OCI-M2 (cell line): ENCODE results near the gene EIF2AK3.
"Not testable (repeated sequence)": the region's sequence is repeated elsewhere in the genome, so short reads cannot be mapped to it uniquely, and the experiment has no call there.

Experiments used
- DNase-seq: peaks from one replicate; lab custom pipeline; 2025; ENCODE audit not compliant: unreplicated experiment; lab: John Stamatoyannopoulos, UW

The EIF2AK3 gene

DNA sequence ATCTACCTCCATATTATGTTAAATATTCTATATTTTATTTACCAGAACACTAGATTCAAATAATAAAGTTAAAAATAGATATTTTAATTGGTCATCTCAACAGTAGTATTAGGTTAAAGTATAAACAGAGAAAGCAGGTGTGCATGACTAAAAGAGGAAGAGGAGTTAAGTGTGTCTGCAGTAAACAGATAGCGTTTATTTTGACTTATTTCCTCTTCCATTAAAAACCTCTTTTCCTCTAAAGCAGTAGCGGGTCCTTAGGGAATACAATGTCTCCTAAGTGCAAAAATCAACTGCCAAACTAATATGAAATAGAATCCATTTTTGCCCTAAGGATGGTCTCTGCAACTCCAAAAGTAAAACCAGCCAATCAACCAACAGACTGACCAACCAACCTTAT, 27.7 kb downstream of the EIF2AK3 start:
- DNase-seq = no peak

DNA sequence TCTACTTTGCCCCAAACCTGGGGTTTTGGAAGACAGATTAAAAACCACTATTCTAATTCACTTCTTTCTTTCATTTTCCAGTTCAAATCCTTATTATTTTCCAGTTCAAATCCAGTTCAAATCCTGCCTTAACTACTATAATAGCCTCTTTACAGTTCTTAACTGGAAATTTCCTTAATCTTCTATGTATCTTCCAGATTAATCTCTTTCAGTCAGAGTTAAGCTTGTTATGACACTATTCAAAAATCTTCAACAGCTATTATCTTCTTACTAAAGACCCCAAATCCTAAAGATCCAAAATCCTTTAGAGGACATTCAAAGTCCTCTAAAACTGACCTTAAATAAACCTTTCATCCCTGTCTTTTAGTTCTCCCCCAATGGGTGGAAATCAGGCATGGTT, 30.1 kb downstream of the EIF2AK3 start:
- DNase-seq = no peak

DNA sequence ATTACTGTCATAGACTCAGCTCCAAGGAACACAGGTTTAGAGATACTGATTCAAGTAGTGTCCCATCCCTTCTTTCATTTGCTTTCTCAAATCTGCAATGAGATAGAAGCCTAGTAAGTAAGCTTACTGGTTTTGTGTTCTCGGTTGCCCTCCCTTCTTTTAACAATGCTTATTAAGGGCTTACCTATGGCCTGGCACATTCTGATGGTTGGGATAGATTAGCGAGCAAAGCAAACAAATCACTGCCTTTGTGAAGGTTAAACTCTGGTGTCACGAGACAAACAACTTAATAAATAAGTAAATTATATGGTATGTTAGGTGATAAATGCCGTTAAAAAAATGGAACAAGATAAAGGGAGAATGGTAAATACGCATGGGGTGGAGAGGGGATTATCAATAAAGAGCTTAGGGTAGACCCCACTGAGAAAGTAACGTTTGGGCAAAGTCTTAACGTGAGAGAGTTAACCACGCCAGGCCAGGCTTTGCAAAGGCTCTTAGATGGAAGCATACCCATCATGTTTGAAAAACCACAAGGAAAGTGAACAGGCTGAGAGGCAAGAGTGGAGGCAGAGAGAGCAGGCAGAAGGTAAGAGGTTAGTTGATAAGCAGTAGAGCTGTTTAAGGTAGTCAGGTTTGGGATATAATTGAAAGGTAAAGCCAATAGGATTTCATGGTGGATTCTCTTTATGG, 31.0 kb downstream of the EIF2AK3 start:
- DNase-seq = no peak

DNA sequence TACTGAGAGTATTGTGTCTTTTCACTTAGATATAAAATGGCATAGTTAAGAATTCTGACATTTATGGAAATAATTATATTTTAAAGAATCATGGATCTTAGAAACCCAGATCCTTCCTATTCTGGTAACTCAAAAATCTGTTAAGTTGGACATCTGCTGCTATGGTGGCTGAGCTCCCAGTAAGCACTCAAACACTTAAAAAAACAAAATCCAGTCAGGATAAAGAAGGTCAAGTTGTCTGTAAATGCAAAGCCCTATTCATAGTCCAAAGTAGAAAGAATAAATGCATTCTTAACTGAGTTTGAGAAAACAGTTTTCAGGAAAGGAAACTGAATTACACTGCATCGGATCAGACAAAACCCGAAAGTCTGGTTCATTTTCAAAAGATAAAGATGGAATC, 35.6 kb downstream of the EIF2AK3 start:
- no peak for DNase-seq

DNA sequence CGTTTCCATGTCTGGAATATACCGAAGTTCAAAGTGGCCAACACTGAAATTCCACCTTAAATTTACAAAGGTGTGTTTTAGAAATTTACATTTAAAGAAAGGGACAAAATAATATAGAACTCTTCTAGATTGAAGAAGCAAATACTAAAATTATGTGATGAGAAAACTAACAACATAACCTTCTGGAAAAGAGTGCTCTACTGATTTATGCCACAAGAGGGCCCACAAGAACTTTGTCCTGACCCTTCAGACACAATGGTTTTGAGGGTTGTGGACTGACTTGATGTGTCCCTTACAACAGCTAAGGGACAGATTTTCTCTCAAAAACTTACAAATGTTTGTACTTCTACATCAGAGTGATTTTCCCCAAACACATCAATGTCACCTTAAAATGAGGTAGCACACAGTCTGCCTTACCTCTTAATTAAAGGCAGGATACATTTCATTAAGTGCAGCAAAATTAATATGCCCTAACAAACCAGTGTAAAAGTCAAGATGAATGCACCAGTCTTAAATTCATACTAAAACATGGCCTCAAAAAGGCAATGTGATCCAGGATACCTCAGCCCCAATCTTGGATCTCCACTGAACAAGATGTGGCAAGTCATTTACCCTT, 36.2 kb downstream of the EIF2AK3 start:
- no peak for DNase-seq

DNA sequence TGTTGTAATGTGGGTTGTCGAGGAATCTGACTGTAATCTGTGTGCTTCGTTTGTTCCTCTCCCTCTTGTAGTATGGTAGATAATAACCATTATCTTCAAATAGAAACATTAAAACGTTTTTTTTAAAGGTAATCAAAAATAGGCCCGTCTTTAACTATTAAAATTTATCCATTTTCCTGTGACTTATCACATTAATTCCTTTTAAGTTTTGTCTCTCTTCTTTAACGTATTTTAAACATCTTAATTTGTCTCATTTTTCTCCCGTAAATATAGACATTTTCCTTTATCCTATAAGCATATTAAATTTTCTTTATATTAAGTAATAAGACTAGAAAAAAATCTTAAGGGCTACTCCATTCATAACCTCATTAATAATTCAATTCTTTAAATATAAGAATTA, 41.3 kb downstream of the EIF2AK3 start:
- DNase-seq = no peak

DNA sequence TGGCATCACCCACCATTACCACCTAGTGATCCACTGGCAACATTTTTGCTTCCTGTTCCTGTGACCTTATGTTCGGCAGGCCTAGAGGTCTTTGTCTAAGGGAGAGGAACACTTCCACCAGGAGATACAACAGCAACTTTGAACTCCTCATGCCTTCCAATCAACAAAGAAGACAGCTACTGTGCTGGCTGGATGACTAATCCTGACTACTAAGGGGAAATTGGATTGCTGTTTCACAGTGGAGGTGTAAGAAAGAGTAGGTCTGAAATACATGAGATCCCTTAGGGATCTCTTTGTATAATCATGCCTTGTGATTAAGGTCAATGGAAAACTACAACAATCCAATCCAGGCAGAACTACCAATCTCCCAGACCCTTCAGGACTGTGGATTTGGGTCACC, 45.2 kb downstream of the EIF2AK3 start:
- no peak for DNase-seq

DNA sequence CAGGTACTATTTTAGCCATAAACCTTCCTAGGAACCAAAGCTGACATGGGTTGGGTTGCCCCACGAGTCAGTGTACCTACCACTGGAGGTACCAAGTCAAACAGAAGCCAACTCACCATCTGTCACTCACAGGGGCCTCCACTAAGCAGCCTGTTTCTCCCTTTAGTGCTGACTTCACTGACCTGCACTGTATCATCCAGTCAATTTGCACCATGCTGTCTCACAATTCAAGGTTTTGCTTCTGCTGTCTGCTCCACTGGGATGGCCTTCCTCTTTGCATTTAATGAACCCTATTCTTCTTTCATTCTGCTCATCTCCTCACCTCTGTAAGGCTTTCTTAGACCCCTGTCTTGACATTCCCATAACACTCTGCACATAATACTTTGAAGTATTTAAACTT, 47.2 kb downstream of the EIF2AK3 start:
- no peak for DNase-seq

DNA sequence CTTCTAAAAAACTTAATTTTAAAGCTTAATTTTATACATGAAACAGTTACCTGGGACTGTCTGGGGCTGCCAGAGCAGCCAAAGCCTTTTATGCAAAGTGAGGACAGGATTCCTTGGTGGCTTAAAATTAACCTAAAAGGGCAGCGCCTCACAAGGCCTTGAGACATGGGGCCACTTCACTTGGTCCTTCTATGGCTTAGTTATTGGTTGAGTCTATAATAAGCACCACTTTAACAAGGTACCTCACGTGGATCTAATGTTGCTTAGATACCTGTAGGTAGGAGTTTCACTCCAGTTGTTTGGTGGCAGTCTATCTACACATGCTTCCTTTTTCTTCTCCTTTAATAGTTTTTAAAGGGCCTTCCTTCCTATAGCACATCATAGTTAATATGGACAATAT, 51.6 kb downstream of the EIF2AK3 start:
- DNase-seq = no peak

DNA sequence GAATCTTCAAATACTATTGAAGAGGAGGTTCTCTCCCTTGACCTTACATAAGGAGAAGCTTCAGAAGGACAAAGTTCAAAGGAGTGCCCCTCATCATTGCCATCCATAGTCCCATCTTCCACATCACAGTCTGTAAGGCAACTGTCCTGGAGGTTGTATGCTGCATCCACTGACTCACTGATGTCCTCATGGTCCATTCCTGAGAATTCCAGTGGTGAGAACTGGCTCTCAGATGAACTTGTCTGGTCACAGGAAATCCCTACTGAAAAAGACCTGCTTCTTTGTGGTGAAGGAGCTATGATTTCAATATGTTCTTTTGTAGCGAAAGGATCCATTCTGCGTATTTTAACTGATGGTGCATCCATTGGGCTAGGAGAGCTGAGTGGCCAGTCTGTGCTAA, 52.2 kb downstream of the EIF2AK3 start:
- no peak for DNase-seq

DNA sequence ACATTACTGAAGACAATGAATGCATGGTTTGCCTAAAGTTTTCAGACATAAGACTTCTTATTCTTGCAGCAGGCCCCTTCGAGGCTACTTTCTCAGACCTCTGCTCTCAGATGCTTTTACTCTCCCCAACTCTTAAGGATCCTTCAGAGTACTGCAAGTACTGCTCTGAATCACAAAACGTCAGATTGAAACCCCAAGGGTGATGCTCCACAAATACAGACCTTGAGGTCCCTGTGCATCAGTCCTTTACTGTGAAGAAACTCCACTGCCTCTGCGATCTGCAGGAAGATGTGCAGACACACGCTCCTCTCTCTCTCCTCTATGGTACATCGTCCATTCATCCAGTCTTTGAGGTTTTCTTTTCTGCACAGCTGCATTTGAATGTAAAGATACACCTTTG, 52.8 kb downstream of the EIF2AK3 start:
- no peak for DNase-seq

DNA sequence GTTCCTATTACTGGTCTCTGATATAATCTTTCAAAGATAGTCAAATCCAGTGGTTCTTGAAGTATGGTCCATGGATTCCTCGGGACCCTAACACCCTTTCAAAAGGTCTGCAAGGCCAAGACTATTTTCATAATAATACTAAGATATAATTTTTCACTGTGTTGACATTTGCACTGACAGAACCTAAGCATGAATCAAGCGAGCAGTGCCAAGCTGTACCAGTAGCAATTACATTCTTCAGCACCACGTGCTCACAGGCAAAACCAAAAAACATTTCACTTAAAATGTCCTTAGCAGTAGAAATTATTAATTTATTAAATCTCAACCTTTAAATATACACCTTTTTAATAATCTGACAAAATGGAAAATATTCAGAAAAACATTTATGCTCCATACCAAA, 59.1 kb downstream of the EIF2AK3 start:
- no peak for DNase-seq

DNA sequence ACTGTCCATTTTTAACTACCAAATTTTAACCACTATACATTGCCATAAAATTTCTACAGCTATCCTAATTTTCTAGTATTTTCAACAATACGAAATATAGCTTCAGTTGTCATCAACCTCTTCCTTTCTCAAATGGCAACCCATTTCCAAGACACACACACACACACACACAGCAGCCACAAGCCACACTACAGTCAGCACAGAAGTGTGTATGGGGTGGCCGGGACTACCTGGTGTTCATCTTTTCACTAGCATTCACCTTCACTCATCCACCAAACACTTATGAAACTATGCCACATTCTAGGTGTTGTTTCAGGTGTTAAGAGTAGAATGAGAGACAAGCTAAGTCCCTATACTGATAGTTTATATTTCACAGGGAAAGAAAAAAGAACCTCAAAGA, 62.9 kb downstream of the EIF2AK3 start:
- no peak for DNase-seq

DNA sequence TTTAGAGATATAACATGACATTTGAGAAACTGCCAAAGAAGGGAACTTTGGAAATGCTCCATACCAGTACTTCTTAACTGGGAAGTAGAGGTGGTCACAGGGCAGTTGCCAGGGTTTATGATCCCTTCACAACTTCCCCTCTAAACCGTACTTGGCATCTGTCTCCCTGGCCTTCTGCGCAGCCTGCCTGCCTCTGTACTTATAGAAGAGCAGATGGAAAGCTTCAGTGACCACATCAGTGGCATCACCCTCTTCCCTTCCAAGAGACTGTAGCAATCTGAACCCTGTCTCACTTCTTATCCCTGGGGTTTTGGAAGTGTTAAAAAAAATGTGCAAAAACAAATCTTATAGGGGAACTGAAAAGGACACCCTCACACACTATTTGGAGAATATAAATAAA, 64.1 kb downstream of the EIF2AK3 start:
- DNase-seq = no peak

DNA sequence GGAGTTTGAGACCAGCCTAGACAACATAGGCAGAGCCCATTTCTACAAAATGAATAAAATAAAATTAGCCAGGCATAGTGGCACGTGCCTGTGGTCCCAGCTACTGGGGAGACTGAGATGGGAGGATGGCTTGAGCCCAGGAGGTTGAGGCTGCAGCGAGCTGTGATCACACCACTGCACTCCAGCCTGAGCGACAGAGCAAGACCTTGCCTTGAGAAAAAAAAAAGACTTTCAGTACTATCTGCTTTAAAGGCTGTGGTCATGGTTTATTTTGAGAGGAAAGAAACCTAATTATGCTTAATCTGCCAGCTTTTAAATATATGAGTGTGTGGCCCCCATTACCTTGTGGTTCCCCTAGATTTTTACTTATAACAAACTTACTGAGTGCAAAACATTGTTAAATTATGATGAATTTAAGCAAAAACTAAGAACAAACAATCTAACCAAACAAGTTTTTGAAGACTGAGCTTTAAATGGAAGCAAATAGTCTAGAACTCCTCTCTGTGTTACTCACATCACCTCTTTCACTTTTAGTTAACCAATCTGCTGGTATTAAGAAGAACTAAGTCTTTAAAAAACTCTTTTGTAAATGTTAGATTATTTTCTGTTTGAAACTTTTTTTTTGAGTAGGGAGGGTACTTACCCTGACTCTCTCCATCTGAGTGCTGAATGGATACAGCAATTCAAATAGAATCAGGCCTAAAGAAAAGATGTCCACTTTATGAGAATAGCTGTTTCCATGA, 65.4 kb downstream of the EIF2AK3 start:
- DNase-seq = no peak

DNA sequence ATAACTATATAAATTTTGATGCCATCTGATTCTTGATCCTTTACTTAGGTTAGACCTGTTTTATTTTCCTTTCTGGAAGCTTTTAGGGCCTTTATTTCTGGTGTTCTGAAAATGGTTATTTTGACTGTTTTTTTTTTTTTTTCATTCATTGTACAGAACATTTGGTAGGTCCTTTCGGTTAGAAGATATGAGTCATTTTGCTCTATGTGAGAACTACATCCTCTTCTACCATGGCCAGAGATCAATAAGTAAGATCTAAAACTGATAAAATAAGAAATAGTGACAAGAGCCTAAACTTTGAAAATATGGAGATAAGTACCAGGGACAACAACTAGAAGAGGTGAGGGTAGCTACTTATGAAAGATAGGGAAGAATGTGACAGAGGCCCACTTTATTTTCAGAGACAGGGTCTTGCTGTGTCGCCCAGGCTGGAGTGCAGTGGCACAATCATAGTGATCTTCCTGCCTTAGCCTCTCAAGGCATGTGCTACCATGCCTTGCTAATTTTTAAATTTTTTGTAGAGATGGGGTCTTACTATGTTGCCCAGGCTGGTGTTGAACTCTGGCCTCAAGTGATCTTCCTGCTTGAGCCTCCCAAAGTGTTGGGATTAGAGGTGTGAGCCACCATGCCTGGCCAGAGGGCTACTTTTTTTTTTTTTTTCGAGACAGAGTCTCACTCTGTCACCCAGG, 66.5 kb downstream of the EIF2AK3 start:
- no peak for DNase-seq

DNA sequence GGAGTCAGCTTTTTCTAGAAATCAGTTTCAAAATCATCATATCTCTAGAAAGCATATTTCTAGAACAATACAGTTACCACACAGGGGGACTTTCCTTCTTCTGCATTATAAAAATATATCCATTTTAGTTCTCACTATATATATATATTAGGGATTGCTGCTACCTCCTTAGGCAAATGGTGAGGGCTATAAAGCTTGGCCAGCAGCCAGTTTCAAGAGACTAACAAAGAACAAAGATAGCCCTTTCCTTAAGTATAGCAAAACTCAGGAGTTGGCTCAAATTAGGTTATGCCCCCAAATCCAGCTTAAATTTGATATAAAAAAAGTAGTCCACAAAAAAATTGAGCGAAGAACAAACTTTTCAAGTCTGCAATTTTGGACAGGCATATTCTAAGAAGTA, 70.0 kb downstream of the EIF2AK3 start:
- DNase-seq = no peak

DNA sequence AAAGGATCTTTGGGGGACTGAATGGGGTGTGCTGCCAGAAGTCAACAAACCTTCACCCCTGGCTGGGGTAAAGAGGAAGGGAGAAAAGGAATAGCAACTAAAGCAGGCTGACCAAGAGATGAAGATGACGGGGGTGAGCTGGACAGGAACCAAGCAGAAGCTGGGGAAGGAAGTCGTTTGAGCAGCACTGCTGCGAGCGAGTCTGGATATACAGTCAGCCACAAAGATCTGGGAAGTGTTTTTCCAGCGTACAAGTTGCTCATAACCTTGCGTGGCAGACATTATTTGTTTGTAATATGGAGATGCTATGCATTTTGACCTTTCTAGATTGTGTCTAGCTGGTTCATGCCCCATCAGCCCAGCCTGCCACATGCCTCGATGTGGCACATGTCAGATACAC, 71.2 kb downstream of the EIF2AK3 start:
- DNase-seq = no peak

DNA sequence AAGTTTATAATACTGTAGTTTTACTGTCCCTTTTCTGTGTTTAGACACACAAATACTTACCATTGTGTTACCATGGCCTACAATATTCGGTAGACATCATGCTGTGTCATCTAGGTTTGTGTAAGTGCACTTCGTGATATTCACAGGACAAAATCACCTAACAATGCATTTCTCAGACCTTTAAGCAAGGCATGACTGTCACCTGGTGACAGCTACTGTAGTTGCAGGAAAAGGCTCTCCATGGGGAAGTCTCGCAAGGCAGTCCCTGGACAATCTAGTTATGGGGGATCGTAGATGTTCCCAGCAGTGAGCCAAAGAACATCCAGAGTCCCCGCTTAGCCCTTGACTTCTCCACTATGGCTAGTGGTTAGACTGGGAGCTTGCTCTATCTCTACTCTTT, 73.1 kb downstream of the EIF2AK3 start:
- DNase-seq = no peak

DNA sequence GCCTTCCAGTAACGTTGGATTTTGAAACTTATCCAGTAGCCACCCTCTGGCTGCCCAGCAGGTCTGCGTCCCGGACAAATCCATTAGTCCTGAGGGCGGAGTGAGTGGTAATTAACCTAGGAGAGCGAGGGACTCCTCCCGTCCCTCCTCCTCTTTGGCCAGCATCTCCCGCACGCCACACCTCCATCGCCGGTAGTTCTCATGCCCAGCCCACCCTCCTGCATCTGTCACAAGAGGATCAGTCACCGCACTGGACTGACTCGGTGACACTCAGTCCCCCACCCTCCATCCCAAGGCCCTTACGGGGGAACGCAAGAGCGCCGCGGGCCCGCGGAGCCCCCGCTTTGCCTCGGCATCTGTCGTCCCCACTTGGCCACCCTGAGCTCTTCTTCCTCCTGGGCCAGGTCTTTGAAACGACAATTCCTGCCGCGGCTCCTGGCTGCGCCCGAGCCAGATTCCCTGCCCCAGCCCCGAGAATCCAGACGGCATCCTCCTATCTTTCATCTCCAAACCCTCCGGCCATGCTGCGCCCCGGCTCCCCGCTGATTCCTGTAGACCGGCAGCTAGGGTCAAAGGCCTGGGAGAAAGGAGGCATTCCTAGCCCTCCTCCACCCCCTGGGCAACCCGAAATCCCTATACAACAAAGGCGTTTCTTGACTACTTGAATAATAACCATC, 77.5 kb downstream of the EIF2AK3 start:
- DNase-seq = no peak

DNA sequence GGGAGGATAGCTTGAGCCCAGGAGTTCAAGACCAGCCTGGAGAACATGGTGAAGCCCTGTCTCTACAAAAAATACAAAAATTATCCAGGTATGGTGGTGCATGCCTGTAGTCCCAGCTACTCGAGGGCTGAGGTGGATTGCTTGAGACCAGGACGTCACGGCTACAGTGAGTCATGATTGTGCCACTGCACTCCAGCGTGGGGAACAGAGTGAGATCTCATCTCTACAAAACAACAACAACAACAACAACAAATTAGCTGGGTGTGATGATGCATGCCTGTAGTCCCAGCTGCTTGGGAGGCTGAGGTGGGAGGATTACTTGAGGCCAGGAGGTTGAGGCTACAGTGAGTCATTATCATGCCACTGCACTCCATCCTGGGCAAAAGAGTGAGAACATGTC, 81.0 kb downstream of the EIF2AK3 start:
- DNase-seq = not testable (repeated sequence)
